IMR-90 (cell line): ENCODE measurements around the gene OR6P1. TPM values are rescaled to one million over a fixed set of nuclear protein-coding genes. Genes with fewer than 3 reads are reported as not detected.

Experiments used
- ATAC-seq: fragments of 200-7000 bp; cut with Tn5 transposase; 2 replicates; pipeline ENCODE4 v1.9.1; 2020; ENCODE audit warnings: low read depth, mild to moderate bottlenecking, moderate library complexity
- BruUV-seq: library from RNA; stranded (reverse); fragments of 400-500 nt; replicated peaks from 2 replicates; lab custom pipeline; 2021; lab: Mats Ljungman, UMichigan
- CTCF ChIA-PET: fragments of 300-600 bp; formaldehyde crosslinking; extraction: SDS; loops from one replicate; lab custom pipeline; 2021; ENCODE audit warnings: antibody characterized with exemption; lab: Yijun Ruan, JAX
- POLR2A ChIA-PET: fragments of 300-600 bp; sonication (Branson Sonifier 250); formaldehyde crosslinking; loops from one replicate; lab custom pipeline; 2022; ENCODE audit warnings: antibody characterized with exemption; ENCODE audit not compliant: unreplicated experiment; lab: Charles Lee
- DNase-seq: peaks from one replicate; pipeline ENCODE4 v3.0.0; 2013
- H2AFZ ChIP-seq: replicated peaks from 2 replicates; pipeline ENCODE3; 2013; ENCODE audit warnings: low read length, mild to moderate bottlenecking; ENCODE audit not compliant: poor library complexity
- H2AK5ac ChIP-seq: 2 replicates; pipeline ENCODE4 v1.6.1; 2013; ENCODE audit warnings: low read depth, low read length, inconsistent platforms
- H2AK9ac ChIP-seq: replicated peaks from 2 replicates; pipeline ENCODE3; 2013; ENCODE audit warnings: mild to moderate bottlenecking, low read depth, low read length, moderate library complexity; ENCODE audit not compliant: poor library complexity
- H2BK120ac ChIP-seq: 2 replicates; pipeline ENCODE4 v1.6.1; 2013; ENCODE audit warnings: low read depth, low read length, inconsistent platforms
- H2BK15ac ChIP-seq: 3 replicates; pipeline ENCODE4 v1.6.1; 2013; ENCODE audit warnings: low read depth, low read length, inconsistent platforms
- H2BK20ac ChIP-seq: 2 replicates; pipeline ENCODE4 v1.6.1; 2013; ENCODE audit warnings: low read depth, mild to moderate bottlenecking, inconsistent platforms, low read length, moderate library complexity
- H2BK5ac ChIP-seq: 2 replicates; pipeline ENCODE4 v1.6.1; 2013; ENCODE audit warnings: mild to moderate bottlenecking, low read depth, low read length, inconsistent platforms; ENCODE audit not compliant: poor library complexity, severe bottlenecking
- H3K14ac ChIP-seq: replicated peaks from 2 replicates; pipeline ENCODE4 v1.6.1; 2013; ENCODE audit warnings: low read depth, low read length, inconsistent platforms
- H3K18ac ChIP-seq: 2 replicates; pipeline ENCODE4 v1.6.1; 2013; ENCODE audit warnings: low read depth, low read length, control low read depth
- H3K23ac ChIP-seq: 2 replicates; pipeline ENCODE4 v1.6.1; 2013; ENCODE audit warnings: low read depth, low read length, inconsistent platforms
- H3K27ac ChIP-seq: 2 replicates; pipeline ENCODE4 v1.5.1; 2013; ENCODE audit warnings: mild to moderate bottlenecking, control low read depth, low read length; ENCODE audit not compliant: insufficient read depth
- H3K27me3 ChIP-seq: 2 replicates; pipeline ENCODE4 v1.6.1; 2013; ENCODE audit warnings: low read length; ENCODE audit not compliant: control insufficient read depth, insufficient read depth
- H3K36me3 ChIP-seq: 2 replicates; pipeline ENCODE4 v1.6.1; 2013; ENCODE audit warnings: low read length, mixed read lengths; ENCODE audit not compliant: control insufficient read depth, insufficient read depth
- H3K4ac ChIP-seq: 2 replicates; pipeline ENCODE4 v1.6.1; 2013; ENCODE audit warnings: low read depth, low read length, inconsistent platforms
- H3K4me1 ChIP-seq: 2 replicates; pipeline ENCODE4 v1.6.1; 2013; ENCODE audit warnings: low read length, mixed read lengths; ENCODE audit not compliant: control insufficient read depth, insufficient read depth
- H3K4me2 ChIP-seq: 2 replicates; pipeline ENCODE4 v1.6.1; 2013; ENCODE audit warnings: low read depth, mild to moderate bottlenecking, control low read depth, low read length, moderate library complexity
- H3K4me3 ChIP-seq: 2 replicates; pipeline ENCODE4 v1.5.1; 2013; ENCODE audit warnings: low read depth, mild to moderate bottlenecking, control low read depth, low read length, moderate library complexity; ENCODE audit not compliant: insufficient read depth
- H3K56ac ChIP-seq: 2 replicates; pipeline ENCODE4 v1.6.1; 2013; ENCODE audit warnings: low read length, inconsistent platforms; ENCODE audit not compliant: insufficient read depth; ENCODE audit errors: extremely low read depth
- H3K79me1 ChIP-seq, 2 experiments: 2 replicates each; pipeline ENCODE4 v1.6.1; 2013; ENCODE audit warnings: low read length in 2 of 2, inconsistent platforms in 1 of 2, low read depth in 1 of 2
- H3K9ac ChIP-seq: 2 replicates; pipeline ENCODE4 v1.6.1; 2013; ENCODE audit warnings: low read depth, low read length, control low read depth
- H3K9me1 ChIP-seq: 2 replicates; pipeline ENCODE4 v1.6.1; 2013; ENCODE audit warnings: low read length, inconsistent platforms; ENCODE audit not compliant: insufficient read depth
- H3K9me3 ChIP-seq: 2 replicates; pipeline ENCODE4 v1.6.1; 2013; ENCODE audit warnings: low read length; ENCODE audit not compliant: control insufficient read depth, insufficient read depth
- H4K20me1 ChIP-seq: 2 replicates; pipeline ENCODE4 v1.6.1; 2013; ENCODE audit warnings: low read length, inconsistent platforms; ENCODE audit not compliant: insufficient read depth
- H4K5ac ChIP-seq: 2 replicates; pipeline ENCODE4 v1.6.1; 2013; ENCODE audit warnings: mild to moderate bottlenecking, low read depth, low read length, control low read depth
- H4K8ac ChIP-seq, 2 experiments: 2 replicates each; pipeline ENCODE4 v1.6.1; 2013; ENCODE audit warnings: low read depth in 2 of 2, low read length in 2 of 2, control low read depth in 1 of 2, inconsistent platforms in 1 of 2
- H4K91ac ChIP-seq: 2 replicates; pipeline ENCODE4 v1.6.1; 2013; ENCODE audit warnings: low read depth, low read length, inconsistent platforms; ENCODE audit not compliant: insufficient read depth
- BHLHE40 ChIP-seq: fragments of 150-350 bp; IDR thresholded peaks from 2 replicates; pipeline ENCODE4 v1.6.1; 2016; ENCODE audit warnings: mild to moderate bottlenecking, low read depth, low read length
- CEBPB ChIP-seq: IDR thresholded peaks from 2 replicates; pipeline ENCODE4 v1.6.1; 2012; ENCODE audit warnings: low read depth, low read length, improper control_type of control experiment
- CHD1 ChIP-seq: IDR thresholded peaks from 2 replicates; pipeline ENCODE4 v1.6.1; 2012; ENCODE audit warnings: low read depth, low read length, improper control_type of control experiment
- FOS ChIP-seq: fragments of 150-350 bp; IDR thresholded peaks from 2 replicates; pipeline ENCODE4 v1.6.1; 2016; ENCODE audit warnings: low read depth, low read length
- MAFK ChIP-seq: IDR thresholded peaks from 2 replicates; pipeline ENCODE4 v1.6.1; 2012; ENCODE audit warnings: low read depth, low read length, improper control_type of control experiment
- MAZ ChIP-seq: IDR thresholded peaks from 2 replicates; pipeline ENCODE4 v1.6.1; 2012; ENCODE audit warnings: low read depth, mild to moderate bottlenecking, low read length, improper control_type of control experiment, moderate library complexity, borderline replicate concordance
- MXI1 ChIP-seq: IDR thresholded peaks from 2 replicates; pipeline ENCODE4 v1.6.1; 2012; ENCODE audit warnings: low read depth, mild to moderate bottlenecking, low read length, moderate library complexity, borderline replicate concordance
- NFE2L2 ChIP-seq: fragments of 150-350 bp; IDR thresholded peaks from 2 replicates; pipeline ENCODE4 v1.6.1; 2016; ENCODE audit warnings: low read depth, mild to moderate bottlenecking, low read length
- POLR2A ChIP-seq: IDR thresholded peaks from 2 replicates; pipeline ENCODE4 v1.6.1; 2012; ENCODE audit warnings: mild to moderate bottlenecking, low read depth, low read length
- RAD21 ChIP-seq: IDR thresholded peaks from 2 replicates; pipeline ENCODE4 v1.6.1; 2012; ENCODE audit warnings: low read length, improper control_type of control experiment
- RCOR1 ChIP-seq: IDR thresholded peaks from 2 replicates; pipeline ENCODE4 v1.6.1; 2012; ENCODE audit warnings: mild to moderate bottlenecking, low read length, improper control_type of control experiment; ENCODE audit not compliant: insufficient replicate concordance
- RFX5 ChIP-seq: IDR thresholded peaks from 2 replicates; pipeline ENCODE4 v1.8.0; 2012; ENCODE audit warnings: low read depth, mild to moderate bottlenecking, low read length, moderate library complexity
- SMC3 ChIP-seq: fragments of 150-350 bp; IDR thresholded peaks from 2 replicates; pipeline ENCODE4 v1.6.1; 2016; ENCODE audit warnings: low read depth, mild to moderate bottlenecking, antibody characterized with exemption, low read length, moderate library complexity
- WGBS, 2 experiments: methylation state at CpG; one replicate each; pipeline versions ENCODE4 v1.1.5 to v1.1.7; 2013; ENCODE audit warnings: missing lambda C conversion rate in 2 of 2; ENCODE audit not compliant: insufficient read length in 1 of 2; ENCODE audit errors: extremely low coverage in 2 of 2; 5-methylcytosine and 5-hydroxymethylcytosine counted together
- dilution Hi-C: fragments of 300-500 bp; cut with HindIII; formaldehyde crosslinking; loops from one replicate; pipeline ENCODE4 v1.14.3; 2018; ENCODE audit warnings: low sequenced_read_pairs; ENCODE audit not compliant: unreplicated experiment
- in situ Hi-C: fragments of 300-500 bp; cut with MboI; formaldehyde crosslinking; loops from 3 replicates; pipeline ENCODE4 v1.14.3; 2019; ENCODE audit warnings: low sequenced_read_pairs, inconsistent platforms, mixed read lengths
- intact Hi-C: fragments of 100-400 bp; cut with micrococcal nuclease; formaldehyde crosslinking; loops from 2 replicates; pipeline ENCODE4 v1.10.0; 2022
- polyA plus RNA-seq, 3 experiments: library from polyadenylated mRNA; depleted of rRNA; stranded (reverse); fragments of >200 nt; gene quantifications; 2 replicates each; pipeline ENCODE4 v1.2.3, GENCODE V29; 2012; ENCODE audit warnings: low replicate concordance in 1 of 3
- total RNA-seq: library from RNA; depleted of rRNA; stranded (reverse); fragments of >200 nt; gene quantifications from 2 replicates; pipeline ENCODE4 v1.2.3, GENCODE V29; 2012
- TF ChIP-seq, protein P1 (sequence below): conservative IDR thresholded peaks from 2 replicates; pipeline ENCODE4 v1.5.1; 2012; ENCODE audit warnings: mild to moderate bottlenecking, low read depth, low read length, improper control_type of control experiment
- TF ChIP-seq, protein P2 (sequence below): fragments of 150-350 bp; IDR thresholded peaks from 2 replicates; pipeline ENCODE4 v1.6.1; 2017; ENCODE audit warnings: mild to moderate bottlenecking, antibody characterized with exemption, low read length, low read depth
- TF ChIP-seq, protein P3 (sequence below): fragments of 150-350 bp; IDR thresholded peaks from 2 replicates; pipeline ENCODE4 v1.6.1; 2016; ENCODE audit warnings: low read depth, mild to moderate bottlenecking, low read length, moderate library complexity, borderline replicate concordance

The OR6P1 gene
- total and polyA plus RNA-seq, 2 of the 4 experiments (the other 2 are of a cell fraction) = not detected

GRCh38 chr1:158552296-158552695, 18.1 kb downstream of the OR6P1 start:
- Histone ChIP-seq H3K4me2 (no peak overlapping the region), H4K8ac (no peak overlapping the region), H4K20me1 (no peaks in the 10 kb centered on the region), H3K4ac (no peak overlapping the region), H3K23ac (no peak overlapping the region), H3K9me3 (0 out of 2 replicates have a peak, but pooled peaks cover 2% of the 10 kb centered on the region), H2BK120ac (no peak overlapping the region), H3K4me1 (no peaks in the 10 kb centered on the region), H4K5ac (no peak overlapping the region), H3K4me3 (no peak overlapping the region), H2AK9ac (no peak overlapping the region), H2BK20ac (no peak overlapping the region), H3K79me1 (no peaks in the 10 kb centered on the region), H2BK5ac (no peak overlapping the region), H3K27ac (no peak overlapping the region), H3K36me3 (no peaks in the 10 kb centered on the region), H3K9ac (no peak overlapping the region), H3K27me3 (no peaks in the 10 kb centered on the region), H2AK5ac (no peak overlapping the region), H2BK15ac (no peak overlapping the region), H4K91ac (no peak overlapping the region), H3K18ac (no peak overlapping the region), H3K56ac (no peak overlapping the region), H3K14ac (no peak overlapping the region), H3K9me1 (no peaks in the 10 kb centered on the region), H2AFZ (no peak overlapping the region)
- ChIA-PET CTCF (no interaction called here), POLR2A (no interaction called here)
- intact Hi-C loops (no loop called here), dilution Hi-C loops (no loop called here), in situ Hi-C loops (no loop called here)
- BruUV-seq = no TSS peak
- no peak for ATAC-seq
- WGBS, 2 experiments = 43% methylated on average over 1 of the region's 1 CpG; no CpG with 5 or more reads in 1 of the 2 experiments
- no peak for DNase-seq
- TF ChIP-seq, protein P1, sequence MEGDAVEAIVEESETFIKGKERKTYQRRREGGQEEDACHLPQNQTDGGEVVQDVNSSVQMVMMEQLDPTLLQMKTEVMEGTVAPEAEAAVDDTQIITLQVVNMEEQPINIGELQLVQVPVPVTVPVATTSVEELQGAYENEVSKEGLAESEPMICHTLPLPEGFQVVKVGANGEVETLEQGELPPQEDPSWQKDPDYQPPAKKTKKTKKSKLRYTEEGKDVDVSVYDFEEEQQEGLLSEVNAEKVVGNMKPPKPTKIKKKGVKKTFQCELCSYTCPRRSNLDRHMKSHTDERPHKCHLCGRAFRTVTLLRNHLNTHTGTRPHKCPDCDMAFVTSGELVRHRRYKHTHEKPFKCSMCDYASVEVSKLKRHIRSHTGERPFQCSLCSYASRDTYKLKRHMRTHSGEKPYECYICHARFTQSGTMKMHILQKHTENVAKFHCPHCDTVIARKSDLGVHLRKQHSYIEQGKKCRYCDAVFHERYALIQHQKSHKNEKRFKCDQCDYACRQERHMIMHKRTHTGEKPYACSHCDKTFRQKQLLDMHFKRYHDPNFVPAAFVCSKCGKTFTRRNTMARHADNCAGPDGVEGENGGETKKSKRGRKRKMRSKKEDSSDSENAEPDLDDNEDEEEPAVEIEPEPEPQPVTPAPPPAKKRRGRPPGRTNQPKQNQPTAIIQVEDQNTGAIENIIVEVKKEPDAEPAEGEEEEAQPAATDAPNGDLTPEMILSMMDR = no peak
- no peak for TF ChIP-seq NFE2L2
- no peak for TF ChIP-seq MXI1
- no peak for TF ChIP-seq MAZ
- TF ChIP-seq CHD1 = no peak
- no peak for TF ChIP-seq FOS
- TF ChIP-seq, protein P2, sequence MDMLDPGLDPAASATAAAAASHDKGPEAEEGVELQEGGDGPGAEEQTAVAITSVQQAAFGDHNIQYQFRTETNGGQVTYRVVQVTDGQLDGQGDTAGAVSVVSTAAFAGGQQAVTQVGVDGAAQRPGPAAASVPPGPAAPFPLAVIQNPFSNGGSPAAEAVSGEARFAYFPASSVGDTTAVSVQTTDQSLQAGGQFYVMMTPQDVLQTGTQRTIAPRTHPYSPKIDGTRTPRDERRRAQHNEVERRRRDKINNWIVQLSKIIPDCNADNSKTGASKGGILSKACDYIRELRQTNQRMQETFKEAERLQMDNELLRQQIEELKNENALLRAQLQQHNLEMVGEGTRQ = no peak
- TF ChIP-seq POLR2A = no peak
- TF ChIP-seq RFX5 = no peak
- TF ChIP-seq MAFK = no peak
- no peak for TF ChIP-seq RAD21
- no peak for TF ChIP-seq SMC3
- no peak for TF ChIP-seq RCOR1
- TF ChIP-seq CEBPB = no peak
- TF ChIP-seq BHLHE40 = no peak
- TF ChIP-seq, protein P3, sequence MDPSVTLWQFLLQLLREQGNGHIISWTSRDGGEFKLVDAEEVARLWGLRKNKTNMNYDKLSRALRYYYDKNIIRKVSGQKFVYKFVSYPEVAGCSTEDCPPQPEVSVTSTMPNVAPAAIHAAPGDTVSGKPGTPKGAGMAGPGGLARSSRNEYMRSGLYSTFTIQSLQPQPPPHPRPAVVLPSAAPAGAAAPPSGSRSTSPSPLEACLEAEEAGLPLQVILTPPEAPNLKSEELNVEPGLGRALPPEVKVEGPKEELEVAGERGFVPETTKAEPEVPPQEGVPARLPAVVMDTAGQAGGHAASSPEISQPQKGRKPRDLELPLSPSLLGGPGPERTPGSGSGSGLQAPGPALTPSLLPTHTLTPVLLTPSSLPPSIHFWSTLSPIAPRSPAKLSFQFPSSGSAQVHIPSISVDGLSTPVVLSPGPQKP = no peak
